ENCODE results near the gene DCTN4.

DCTN4 gene

DNA sequence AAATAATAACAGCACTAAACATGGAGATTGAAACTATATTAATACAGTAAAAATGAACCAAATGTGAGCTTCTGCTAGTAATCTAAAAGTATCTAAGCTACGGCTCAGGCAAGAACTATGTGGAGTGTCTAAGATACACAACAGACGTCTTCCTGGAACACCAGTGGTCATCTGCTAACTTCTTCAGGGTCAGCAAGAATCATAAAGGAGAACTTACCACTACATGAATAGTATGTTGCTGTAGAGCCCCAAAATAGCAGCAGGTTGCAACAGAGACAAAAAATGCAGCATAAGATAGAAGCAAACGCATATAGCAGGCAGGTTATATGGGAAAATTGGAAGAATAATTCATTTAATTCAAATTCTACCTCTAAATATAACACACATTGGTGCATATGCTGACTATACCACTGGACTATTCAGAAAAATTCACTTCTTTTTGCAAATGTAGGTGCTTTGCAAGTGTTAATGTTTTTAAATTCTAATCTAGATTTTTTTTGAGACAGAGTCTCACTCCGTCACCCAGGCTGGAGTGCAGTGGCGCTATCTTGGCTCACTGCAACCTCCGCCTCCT lies 27.1 kb downstream of the DCTN4 start:
- DNase-seq, result no peak

DNA sequence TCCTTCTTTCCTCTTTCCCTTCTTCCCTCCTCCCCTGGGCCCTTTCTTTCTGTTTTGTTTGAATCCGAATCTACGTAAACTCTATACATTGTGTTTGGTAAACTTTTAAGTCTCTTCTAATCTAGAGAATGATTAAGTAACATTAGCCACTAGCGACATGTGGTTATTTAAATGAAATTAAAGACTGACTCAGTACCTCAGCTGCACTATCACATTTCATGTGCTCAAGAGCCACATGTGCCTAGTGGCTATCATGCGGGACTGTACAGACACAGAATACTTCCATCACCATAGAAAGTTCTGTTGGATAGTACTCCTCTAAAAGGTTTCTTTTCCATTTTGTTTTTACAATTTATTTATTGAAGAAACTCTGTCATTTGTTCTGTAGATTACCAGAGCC lies 29.0 kb downstream of the DCTN4 start:
- no peak for DNase-seq

DNA sequence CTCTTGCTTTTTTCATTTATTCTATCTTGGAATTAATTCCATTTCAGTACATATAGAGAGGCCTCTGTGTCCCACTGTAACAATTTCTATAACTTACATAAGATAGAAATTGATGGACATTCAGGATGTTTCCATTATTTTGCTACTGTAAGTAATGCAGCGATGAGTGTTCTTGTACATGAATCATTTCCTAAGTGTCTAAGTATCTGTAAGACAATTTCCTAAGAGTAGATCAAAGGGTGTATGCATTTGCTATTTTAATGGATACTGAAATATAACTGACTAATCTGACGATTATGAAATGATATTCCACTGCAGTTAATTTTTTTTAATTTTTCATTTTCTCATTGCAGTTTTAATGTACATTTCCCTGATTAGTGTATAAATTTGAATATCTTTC lies 35.0 kb downstream of the DCTN4 start:
- no peak for DNase-seq

DNA sequence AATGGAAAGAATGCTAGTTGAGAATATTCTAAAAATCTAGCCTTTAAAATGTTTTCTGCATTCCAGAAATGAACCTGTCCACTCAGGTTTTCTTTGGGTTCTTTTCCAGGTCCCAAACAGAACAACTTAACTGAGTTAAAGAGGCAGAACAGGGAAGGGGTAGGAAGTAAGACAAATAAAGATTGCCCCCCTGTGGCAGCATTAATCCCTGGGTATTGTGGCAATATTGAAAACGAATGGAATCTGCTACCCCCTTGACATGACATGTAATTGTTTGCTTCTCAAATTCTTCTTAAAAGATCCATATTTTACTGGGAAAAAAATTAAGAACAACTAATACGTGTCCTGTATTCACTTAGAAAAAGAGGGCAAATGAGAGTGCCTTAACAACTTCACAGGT lies 48.7 kb downstream of the DCTN4 start:
- no peak for DNase-seq

DNA sequence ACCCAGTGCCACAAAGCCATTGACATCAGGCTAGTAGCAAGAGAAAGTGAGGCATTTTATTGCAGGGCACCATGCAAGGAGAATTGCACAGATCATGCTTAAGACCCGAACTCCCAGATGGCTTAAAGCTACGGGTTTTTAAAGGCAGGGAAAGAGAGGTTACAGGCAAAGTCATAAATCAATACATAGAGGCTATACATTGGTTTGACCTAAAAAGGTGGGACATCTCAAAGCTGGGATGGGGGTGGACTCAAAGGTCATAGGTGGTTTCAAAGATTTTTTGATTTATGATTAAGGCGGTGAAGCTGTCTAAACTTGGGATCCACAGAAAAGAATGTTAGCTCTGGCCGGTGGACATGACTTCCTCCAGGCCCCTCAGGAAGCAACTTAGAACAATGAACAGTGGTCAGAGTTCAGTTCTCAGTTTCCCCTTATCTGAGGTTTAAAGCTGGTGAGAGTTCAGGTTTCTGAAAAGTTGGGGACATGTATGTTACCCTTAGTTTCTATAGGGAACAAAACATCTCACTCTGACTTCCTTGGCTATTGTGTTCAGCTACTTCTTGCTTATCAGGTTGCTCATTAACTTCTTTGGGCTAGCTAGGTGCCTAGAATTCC lies 51.9 kb downstream of the DCTN4 start:
- no peak for DNase-seq

DNA sequence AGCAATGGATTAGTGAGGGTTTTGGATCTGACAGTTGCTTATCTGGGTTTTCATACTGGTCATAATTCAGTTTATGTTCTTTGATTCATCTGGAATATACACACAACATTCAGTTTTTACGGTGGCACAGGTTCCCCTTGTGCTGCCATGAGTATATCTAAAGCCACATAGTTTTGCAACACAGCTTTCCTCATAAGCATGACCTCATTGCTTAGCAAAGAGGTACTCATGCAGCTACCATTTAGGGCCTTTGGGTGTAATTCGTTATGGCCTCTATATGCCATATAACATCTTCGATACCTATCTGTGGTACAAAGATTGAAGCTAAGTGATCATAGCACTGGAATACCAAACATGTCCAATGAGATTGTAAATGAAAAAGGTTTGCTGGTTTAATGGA lies 55.1 kb downstream of the DCTN4 start:
- no peak for DNase-seq

DNA sequence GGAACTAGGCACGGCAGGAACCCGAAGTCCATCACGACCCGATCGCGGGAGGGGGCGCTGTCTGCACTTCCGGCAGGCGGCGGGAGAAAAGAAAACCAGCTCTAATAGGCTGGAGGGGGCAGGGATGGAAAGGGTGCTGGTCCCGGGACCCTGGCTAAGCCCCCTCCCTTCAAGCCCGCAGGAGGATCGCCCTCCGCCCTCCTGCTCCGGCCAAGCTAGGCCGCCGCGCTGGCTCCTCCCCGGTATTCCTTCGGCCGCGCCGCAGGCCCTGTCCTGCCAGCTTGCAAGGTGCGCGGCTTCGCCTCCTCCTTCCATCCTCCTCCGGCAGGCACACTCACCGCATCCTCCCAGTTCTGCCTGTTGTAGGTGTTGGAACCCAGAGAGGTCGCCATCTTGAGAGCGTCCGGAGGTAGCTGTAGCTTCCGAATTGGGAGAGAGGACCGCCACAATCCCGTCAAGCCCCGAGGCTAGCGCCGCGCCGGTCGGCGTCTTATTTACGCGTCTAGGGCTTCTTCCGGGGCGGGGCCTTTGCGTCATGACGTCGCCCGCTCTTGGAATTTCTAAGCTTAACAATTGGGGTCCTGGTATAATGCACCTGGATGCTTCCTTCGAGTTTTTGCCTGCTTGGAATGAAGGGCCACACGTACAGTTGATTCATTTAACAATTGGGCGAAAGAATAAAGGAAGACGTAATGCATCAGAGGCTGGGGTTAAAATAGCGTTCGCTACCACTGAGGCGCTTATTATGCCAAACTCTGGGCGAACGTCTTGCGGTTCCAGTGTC lies 58.0 kb downstream of the DCTN4 start, which contains the start of gene RBM22:
TSS of gene RBM22 (minus strand) at position 469 of the 784 bp plus-strand sequence. CDS start at position 392, 77 bp downstream.
- DNase-seq, result peak; percentile 62 to 83 (median 76)

DNA sequence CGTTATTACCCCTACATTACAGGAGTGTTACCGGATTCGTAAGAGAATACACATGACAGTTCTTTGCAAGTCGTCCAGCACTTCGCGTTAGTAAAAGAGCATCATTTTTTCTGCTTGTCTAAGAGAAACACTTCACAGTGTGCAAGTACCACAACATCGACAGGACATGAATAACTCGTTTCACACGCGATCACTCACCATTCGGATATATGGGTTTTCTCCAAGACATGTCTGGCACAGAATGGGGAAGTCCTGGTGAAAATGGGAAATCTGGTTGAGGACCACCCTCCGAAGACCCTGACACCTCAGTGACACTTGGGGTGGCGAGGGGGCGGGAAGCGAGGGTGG lies 58.6 kb downstream of the DCTN4 start:
- DNase-seq, result no peak

DNA sequence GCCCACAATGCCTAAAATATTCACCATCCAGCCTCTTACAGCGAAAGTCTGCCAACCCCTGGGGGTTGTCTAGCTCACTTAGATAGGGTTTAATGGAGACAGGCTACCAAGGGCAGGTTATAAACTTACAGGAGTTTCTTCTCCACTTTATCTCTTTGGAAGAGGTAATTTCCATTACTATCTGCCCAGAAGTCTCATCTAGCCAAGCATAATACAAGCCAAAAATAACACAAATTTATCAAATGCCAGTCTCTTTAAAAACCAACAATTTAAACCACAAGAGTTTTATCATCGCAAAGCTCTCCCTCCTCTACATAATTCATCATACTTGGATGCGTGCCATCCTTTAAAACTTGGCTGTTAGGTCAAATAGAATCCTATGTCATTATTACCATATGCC lies 64.2 kb downstream of the DCTN4 start:
- no peak for DNase-seq

DNA sequence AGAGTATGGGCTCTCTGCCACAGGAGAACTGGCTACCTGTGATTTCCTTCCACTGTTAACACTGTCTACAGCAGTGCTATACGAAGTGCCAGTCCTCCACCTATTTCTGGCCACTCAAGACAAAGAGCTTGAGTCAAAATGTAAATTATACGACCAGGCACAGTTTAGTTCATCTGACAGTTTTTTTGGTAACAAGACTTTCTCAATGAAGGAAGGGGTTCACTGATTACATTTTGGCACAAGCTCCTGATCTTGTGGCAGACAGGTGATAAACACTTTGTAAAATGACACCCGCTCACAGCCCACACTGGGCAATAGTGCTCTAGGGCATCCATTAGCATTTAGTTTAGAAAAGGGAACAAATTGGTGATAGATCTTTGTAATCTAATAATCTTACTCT lies 66.5 kb downstream of the DCTN4 start:
- DNase-seq, result no peak

DNA sequence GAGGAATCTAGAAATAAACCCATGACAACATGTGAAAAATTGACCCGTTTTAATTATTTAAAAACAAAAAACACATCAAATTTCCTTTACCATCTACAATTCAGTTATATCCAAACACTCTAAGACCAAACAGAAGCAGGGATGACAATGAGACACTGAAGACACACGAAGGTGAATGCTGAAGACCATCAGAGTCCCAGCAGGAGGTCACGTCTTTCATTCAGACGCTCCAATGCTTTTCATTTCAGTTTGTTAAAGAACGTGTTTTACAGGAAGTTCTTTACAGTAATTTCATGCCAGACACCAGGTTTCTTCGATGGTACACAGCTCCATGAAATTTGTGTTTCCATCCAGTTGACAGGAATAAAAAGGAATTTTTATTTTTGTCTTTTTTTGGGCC lies 68.1 kb downstream of the DCTN4 start:
- DNase-seq, result no peak

DNA sequence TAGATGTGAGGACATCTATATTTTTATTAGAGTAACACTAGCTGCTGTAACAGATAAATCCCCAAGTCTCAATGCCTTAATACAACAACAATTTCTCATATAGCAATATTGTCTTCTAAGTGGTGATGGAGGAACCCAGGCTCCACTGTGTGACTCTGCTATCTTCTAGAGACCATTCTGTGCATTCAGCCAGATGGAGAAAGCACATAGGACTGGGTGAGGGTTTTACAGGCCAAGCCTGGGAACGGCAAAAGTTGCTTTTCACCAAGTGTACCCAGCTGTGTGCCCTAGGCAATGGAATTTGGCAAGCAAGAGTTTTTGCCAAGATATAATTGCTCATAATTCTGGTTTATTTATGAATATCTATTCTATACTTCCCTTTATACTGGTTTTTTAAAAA lies 69.7 kb downstream of the DCTN4 start:
- no peak for DNase-seq

DNA sequence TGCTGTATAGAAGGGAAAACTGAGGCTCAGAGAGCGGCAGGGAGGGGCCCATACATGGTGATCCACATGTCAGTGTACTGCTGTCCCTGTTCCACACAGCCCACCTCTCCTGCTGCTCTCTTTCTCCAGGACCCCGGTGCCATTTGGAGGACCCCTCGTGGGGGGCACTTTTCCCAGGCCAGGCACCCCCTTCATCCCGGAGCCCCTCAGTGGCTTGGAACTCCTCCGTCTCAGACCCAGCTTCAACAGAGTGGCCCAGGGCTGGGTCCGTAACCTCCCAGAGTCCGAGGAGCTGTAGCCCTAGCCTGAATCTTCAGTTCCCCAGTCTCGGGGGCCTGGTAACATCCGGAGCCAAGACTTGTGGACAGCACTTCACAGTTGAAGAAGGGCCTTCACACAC lies 82.2 kb downstream of the DCTN4 start:
- DNase-seq, result no peak

DNA sequence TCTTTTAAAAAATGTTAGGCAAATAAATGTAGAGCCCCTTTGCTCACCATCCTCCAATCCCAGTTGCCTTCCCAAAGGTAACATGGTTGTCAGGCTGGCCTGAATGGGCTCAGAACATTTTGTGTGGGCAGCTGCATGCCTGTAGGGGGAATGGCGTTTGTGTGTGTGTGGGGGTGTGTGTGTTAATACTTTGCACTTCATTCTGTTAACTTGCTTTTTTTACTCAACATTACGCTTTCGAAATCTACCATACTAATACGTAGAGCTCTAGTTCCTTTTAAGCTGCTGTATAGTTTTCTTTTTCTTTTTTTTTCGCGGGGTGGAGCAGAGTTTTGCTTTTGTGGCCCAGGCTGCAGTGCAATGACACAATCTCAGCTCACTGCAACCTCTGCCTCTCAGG lies 83.7 kb downstream of the DCTN4 start:
- DNase-seq, result no peak

DNA sequence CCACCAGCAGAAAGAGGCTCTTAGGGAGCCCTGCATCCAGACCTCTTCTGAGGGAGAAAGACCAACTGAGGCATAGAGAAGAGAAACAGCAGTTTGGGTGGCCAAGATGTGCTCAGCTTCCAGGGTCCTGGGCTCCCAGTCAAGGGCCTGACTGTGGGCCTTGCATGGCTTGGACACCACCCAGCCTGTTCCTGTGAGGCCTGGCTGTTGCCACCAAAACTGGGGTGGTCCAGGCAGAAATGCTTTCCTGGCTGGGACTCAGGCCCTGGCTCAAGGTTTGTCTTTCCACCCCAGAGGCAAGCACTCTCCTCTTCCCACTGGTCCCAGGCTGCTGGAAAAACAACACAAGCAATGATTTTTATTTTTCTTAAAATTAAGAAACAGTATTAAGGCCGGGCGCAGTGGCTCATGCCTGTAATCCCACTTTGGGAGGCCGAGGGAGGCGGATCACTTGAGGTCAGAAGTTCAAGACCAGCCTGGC lies 84.4 kb downstream of the DCTN4 start:
- DNase-seq, result no peak

DNA sequence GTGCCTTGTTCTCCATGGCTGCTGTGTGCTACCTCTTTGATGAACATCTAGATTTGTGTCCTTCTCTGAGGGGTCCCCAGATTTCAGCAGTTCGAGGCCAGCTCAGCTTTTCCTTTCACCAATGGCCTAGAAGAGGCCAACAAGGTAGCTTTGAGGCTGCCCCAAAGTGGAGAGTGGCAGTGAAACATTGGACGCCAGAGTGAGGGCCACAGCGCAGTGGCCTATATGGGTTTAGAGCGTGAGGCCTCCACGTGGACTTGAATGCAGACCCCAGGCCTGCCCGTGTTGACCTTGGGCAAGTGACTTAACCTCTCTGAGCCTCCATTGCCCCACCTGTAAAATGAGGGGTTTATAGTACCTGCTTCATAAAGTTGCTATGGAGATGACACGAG lies 85.9 kb downstream of the DCTN4 start:
- DNase-seq, result no peak

DNA sequence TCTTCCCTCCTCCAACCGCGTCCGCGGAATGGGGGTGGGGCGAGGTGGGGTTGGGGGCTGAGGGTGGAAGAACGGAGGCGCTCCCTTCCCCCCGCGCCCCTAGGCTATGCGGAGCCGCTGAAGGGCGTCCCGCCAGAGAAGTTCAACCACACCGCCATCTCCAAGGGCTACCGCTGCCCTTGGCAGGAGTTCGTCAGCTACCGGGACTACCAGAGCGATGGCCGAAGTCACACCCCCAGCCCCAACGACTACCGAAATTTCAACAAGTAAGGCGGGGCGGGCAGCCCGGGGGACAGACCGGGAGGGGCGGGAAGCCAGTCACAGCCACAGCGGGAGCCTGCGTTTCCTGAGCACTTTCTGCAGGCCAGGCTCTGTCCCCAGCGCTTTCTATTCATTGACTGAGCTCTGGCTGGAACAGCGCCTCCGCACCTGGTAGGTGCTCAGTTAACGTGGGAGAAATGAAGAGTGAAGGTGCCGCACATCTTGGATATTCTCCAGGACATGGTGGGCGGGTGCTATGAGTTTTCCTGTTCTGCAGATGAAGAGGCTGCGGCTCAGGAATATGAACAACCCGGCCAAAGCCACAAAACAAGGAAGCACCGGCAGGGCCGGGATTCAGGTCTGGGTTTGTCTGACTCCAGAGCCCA lies 86.5 kb downstream of the DCTN4 start:
- no peak for DNase-seq

DNA sequence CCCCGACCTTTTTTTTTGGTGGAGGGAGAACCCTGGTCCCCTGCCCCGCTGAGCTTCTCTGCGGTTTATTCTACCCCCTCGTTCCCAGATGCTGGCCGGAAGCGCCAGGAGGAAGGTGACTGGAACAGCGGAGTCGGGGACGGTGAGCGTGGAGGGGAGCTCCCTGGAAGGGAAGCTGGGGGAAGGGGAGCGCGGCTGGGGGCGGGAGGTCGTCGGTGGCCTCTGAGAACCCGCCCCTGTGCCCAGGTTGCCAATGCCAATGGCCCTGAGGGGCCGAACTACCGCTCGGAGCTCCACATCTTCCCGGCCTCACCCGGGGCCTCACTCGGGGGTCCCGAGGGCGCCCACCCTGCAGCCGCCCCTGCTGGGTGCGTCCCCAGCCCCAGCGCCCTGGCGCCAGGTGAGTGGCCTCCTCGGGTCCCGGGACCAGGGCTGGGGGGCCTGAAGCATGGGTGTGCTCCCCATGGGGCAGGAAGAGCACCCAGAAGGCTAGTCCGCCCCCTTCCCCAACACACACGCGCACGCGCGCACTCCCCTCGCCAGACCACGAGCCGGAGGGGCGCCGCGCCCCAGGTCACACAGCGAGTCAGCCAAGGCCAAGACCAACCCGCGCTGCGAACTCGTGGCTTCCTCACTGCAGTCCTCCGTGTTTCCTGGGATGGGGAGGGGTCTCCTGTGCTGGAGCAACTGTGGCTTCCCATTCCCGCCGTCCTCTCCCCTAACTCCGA lies 87.1 kb downstream of the DCTN4 start:
- DNase-seq, result no peak

DNA sequence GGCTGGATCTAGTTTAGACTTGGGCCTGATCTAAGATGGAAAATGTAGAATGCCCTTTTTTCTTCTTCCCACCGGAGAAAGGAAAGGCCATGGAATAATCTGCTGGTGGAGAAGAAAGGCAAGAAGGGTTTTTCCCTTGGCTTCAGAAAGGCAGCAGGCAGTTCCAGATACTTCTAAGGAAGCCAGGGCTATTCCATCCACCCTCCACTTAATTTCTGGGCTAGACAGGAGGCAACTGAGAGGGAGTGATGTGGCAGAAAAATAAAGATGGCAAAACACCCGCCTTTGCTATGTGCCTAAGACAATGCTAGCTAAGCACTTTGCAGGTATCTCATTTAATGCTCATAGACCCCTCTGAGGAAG lies 87.9 kb downstream of the DCTN4 start:
- DNase-seq, result no peak

DNA sequence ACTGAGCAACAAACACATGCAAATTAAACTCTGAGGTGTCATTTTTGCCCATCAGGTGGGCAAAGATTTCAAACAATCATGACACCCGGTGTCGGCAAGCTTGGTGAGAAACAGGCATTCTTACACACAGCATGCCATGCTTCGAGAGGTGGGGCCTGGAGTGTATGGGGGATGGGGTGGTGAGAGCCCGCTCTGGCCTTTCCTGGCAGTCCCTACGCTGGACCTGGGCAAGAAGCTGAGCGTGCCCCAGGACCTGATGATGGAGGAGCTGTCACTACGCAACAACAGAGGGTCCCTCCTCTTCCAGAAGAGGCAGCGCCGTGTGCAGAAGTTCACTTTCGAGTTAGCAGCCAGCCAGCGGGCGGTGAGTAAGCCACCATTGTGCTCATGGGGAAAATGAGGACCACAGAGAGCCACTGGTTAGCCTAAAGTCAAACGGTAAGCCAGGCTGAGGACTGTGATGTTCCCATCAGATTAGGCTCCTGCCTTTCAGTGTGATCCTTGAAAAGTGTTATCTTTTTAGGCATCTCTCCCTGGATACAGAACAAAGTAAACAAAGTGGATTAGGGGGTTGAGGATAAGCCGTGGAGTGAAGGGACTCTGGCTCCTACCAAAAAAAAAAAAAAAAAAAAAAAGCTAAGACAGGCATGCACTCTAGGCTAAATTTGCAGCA lies 88.4 kb downstream of the DCTN4 start:
- DNase-seq, result no peak

DNA sequence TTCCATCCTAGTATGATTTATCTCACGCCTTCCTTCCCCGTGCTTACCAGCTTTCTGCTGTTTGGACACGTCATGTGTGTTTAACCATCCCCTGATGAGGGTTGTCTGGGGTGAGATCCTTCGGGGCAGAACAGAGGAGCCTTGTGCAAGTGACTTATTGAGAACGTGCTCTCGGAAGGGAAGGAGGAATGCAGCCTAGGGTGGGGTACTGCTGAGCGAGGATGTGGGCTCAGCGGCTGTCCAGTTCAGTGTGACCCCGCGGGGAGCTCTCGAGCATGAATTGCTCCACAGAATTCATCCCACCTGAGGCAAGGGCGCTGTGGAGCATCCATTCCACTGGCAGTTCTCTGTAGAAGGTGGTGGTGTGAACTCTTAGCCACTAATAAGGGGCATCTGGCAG lies 93.8 kb downstream of the DCTN4 start:
- DNase-seq, result no peak

DNA sequence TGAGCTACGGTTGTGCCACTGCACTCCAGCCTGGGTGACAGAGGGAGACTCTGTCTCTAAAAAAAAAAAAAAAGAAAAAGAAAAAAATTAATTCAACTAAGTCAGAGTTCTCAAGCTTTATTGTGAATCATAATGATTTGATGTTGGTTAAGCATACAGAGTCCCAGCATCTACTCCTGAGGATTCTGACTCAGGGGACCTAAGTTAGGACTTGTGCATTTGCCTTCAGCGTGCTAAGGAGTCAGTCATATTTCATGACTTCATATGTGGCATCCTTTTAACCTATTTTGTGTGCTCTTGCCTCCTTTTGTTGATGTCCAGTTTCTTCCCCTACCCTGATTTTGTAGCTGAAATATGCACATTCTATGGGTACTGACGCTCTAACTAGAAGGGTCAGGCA lies 94.9 kb downstream of the DCTN4 start:
- no peak for DNase-seq
